CD4-positive, alpha-beta T cell treated with Interleukin-15 for 1 hour (primary cell): ENCODE results near the gene POLR2F.

Experiments used
- DNase-seq: peaks from one replicate; pipeline ENCODE4 v3.0.0-alpha.2; 2020

POLR2F gene

DNA sequence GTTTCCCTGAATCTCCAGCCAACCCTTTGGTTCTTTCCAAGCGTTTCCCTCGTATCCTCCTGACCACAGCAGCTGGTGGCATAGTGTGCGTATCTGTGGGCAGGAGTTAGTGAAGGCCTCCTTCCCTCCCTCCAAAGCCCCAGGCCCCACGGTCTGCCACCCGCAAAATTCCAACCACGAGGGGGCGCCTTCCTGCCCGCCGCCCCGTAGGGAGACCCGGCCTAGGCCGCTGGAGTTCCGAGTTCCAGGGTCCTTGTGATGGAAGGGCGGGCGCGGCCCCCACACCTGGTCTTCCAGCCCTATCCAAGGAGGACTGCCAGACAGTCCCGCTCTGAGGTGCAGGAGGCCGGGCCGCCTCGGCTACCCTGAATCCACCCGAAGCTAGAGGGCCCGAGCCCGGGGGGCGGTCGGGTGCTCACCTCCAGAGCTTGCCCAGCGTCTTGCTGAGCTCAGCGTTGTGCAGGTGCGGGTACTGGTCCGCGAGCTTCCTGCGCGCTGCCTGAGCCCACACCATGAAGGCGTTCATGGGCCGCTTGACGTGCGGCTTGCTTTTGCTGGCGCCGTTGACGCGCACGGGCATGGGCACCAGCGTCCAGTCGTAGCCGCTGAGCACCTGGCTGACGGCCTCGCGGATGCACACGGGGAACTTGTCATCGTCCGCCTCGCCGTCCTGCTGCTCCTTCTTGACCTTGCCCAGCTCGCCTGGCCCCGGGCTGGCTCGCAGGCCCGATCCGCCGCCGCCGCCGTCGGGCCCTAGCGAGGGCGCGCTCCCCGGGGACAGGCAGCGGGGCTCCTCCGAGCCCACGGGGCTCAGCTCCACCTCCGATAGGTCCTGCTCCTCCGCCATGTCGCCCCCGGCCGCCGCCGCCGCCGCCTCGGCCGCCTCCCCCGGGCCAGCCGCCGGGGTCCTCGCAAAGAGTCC lies 29.7 kb downstream of the POLR2F start:
- DNase-seq = no peak

DNA sequence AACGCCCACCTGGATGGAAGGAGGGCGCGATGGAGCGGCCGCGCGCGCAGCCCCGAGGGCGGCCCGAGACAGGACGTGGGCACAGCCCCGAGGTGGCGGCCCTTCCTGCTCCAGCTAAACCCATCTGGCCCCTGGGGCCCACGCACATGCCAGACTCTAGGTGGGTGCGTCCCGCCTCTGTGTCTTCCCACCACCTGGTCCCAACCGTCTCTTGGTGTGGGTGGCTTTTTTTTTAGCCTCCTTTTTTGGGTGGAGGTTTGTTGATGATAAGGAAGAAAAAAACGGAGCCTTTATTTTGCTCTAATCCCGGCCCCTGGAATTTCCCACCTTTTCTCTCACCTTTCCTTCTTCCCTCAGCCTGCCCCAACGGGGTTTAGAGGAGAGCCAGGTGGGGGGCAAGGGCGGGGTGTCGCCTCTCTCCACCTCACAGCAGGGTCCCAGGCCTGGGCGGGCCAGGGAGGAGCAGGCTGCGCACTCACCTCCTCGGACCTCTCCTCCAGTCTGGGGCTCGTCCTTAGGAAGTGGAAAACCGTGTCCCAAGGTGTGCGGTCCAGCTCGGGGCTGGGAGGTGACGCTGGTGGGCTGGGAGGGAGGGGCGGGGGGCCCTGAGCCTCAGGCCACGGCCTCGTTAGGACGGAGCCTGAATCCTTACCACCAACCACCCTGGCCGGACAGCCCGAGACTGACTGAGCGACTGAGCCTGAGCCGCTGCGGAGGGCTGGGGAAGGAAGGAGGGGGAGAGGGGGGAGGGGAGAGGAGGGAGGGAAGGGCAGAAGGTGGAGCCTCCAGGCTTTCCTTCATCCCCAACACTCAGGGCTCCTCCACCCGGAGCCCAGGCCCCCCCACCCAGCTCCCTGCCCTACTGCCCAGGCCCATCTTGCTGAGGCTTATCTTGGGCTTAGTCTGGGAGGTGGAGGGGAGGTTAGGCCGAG lies 30.6 kb downstream of the POLR2F start, which contains the start of gene SOX10:
TSS of gene SOX10 (minus strand) at position 696 of the 932 bp plus-strand sequence. CDS start 771 bp downstream, outside the sequence.
- no peak for DNase-seq

DNA sequence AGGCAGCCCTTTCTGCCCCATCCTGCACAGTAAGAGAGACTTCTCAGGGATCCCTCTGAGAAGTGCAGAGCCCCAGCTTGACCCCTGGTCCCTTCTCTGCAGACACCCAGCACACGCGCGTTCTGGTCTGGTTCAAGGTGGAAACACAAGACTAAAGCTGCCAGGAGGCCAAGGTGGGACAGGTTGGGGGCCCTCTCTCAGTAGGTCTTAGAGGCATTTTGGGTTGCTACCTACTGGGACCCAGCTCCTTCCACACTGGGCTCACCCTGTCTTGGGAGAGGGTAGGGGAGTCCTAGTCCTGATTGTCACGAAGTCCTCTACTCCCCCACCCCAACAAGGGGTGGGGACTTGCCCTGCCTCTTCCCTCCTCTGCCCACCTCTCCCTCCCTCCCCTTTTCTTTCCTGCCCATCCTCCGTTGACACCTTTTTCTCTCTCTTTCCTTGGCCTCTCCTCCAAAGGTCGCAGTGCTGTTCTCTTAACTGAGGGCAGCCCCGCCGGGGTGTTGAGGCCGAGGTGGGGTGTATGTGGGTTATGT lies 31.6 kb downstream of the POLR2F start:
- DNase-seq = no peak

DNA sequence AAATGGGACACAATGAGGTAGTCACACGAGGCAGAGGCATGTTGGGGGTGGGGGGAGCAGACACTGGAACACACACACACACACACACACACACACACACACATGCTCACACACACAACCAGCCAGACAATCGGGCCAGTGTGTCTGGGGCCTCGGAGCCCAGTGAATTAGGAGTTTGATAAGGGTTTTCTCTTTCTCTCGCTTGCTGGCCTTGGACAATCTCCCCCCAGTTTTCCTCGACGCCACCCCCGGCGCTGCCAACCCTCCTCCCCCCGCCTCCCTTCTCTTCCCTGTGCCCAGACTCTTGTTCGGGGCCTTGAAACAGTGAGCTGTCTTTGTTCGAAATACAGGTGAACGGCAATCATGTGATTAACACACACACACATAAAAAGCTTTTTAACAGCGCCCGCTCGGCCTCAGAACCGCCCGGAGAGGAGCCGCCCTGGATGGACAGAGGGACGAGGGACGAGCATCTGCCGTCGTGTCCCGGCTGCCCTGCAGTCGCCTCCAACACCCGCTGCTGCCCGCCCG lies 32.3 kb downstream of the POLR2F start:
- DNase-seq = no peak

DNA sequence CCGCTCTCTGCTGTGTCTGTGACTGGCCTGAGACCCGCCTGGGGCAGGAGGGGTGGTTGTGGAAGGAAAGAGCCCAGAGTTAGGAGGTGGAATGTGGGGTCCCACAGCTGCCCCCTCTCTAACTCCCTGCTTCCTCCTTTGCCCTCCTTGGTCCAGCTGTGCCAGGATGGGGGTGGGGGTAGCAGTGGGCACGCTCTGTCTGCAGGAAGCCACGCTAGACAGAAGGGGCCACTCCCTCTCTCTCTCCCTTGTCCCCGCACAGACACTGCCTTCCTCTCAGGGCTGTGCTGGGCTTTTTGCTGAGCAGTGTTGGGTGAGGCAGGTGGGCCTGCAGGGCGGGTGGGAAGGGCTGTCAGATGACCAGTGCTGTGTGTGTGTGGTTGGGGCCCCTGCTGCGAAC lies 32.9 kb downstream of the POLR2F start:
- DNase-seq = no peak

DNA sequence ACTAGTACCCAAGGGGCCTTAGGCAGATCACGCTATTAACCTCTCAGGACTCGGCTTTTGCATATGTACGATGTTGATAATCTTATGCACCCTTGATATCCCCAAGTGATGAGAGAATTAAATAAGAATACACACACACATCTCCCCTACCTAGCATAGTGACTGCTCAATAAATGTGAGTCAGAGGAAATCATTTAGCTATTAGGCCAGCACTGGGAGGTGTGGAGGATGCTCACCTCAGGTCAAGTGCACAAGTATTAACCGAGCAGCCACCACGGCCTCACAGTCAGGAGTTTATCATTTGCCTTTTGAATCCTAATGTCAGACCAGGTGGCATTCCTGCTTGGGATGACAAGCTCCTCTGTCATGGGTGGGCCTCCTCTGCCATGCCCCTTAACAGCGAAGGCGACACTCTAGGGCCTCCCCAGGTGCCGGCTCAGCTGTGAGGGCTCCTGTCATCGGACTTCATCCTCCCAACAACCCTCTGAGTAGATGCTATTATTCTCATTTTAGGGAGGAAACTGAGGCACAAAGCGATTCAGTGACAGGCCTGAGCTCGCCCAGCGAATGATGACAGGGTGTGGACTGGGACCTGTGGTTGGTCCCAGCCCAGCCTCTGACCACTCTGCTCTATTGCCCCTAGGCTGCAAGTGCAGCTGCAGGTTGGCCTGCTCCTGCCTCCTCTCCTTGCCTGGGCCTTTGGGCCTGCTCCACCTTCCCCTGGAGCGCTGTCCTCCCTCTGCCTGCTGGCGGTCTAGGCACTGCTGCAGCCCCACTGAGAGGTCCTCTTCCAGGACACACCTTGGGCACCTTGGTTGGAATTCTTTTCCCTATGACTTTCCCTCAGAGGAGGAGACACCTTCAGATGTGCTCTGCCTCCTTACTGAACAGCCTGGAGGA lies 35.9 kb downstream of the POLR2F start:
- DNase-seq = no peak

DNA sequence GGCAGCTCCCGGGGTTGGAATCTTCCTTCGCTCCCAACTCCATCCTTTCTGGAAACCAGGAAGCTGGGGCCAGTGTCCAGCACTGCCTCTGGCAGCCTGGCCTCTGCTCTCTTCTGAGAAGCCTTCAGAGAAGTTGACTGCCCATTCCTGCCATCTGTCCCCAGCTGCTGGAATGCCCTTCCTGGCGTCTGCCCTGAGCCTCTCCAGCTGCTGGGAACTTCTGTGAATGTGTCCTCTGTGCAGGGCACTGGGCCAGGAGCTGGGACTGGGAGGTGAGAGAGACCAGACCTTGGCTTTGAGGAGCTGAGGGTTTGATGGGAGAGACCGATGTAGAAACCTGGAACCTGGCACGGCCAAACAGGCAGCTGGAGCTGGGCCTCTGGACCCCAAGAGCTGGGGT lies 36.8 kb downstream of the POLR2F start:
- DNase-seq = no peak

DNA sequence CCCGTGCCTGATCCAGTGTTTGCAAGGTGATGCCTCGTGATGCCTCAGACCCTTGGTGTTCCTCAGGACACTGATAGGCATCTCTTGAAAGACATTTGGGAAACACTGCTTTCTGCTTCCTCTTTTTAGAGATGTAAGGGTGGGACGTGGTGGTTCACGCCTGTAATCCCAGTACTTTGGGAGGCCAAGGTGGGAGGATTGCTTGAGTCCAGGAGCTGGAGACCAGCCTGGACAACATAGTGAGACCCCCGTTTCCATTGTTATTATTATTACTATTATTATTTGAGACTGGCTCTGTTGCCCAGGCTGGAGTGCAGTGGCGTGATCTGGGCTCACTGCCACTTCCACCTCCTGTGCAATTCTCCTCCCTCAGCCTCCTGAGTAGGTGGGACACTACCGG lies 37.4 kb downstream of the POLR2F start:
- DNase-seq = no peak

DNA sequence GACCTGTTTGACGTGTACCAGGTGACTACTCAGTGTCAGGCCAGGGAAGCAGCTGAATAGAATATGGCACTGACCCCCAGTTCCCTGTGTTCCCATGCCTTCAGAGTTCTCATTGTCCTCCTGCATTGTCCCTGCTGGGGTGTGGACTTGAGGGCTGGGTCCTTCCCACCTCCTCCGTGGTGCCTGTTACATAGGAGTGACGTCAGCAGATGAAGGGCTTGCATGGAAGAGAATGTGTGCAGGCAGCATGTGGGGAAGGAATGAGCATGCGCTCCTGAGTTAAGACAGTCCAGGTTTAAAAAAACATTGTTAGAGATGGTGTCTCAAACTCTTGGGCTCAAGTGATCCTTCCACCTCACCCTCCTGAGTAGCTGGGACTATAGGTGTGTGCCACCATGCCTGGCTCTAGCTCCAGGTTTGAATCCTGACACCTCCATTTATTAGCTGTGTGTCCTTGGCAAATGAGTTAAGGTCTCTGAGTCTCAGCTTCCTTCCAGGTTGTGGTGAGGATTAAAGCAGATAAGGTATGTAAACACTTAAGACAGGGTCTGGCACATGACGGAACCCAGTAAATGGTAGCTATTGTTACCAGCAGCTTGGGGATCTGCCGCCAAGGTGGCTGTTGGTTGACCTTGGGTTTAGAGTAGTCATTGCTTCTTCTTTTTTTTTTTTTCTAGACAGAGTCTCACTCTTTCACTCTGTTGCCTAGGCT lies 38.4 kb downstream of the POLR2F start:
- DNase-seq = no peak

DNA sequence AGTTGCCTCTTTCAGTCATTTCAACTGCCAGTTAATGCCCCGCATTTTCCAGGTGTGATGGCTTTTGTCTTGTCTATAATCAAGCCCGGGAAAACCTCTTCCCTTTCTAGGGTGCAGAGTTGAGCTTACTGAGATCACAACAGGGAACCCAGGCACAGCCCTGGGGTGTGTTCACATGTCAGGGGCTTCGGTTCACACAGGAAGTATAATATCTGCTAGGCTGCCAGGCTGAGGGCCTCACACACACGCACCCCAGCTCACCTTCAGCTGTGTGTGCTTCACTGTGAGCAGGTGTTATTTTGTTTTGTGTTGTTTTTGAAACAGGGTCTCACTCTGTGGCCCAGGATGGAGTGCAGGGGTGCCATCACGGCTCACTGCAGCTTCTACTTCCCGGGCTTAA lies 40.5 kb downstream of the POLR2F start:
- DNase-seq = peak; percentile 38

DNA sequence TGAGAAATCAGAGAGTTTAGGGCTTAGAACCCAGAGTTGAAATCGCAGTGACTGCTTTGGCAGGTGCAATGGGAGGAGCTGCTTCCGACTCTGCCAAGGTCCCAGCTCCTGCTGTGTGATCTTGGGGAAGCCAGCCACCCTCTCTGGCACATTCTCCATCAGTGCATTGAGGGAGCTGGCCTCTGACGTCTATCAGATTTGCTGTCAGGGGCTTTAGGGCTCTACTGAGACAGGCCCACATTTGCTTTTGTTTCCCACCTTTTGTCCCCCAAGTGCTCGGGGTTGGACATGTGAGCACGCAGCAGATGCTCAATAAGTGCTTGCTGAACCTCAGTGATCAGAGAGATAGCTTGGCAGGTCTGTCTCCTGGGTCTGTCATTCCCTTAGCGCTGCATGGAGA lies 41.5 kb downstream of the POLR2F start:
- DNase-seq = no peak

DNA sequence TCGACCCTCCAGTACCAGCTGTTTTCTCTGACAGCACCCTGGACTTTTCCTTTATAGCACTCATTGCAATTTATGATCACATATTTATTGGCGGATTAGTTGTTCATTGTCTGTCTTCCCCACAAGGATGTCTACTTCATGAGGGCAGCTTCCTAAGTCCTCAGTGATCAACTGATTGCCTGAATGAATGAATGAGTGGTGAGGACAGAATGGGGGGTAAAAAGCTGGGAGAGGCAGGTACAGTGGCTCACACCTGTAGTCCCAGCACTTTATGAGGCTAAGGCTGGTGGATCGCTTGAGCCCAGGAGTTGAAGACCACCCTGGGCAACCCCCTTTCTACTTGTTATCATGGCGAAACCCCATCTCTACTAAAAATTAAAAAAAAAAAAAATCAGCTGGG lies 42.0 kb downstream of the POLR2F start:
- no peak for DNase-seq

DNA sequence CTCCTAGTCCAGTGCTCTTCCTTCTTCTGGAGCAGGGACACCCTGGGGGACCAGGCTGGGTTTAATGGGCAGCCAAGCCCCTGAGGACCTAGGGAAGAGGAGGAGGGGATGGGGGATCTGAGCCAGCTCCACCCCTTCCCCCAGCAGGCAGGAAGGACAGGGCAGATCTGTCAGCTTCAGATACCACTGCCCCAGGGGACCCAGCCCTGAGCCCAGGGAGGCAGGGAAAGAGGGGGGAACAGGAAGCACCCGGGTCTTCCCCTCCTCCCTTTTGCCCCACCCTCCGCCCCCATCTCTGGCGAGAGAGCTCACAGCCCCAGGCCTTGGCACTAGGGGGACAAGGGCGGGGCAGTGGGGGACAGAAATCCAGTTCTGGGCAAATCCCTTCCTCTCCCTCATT lies 42.6 kb downstream of the POLR2F start:
- DNase-seq = no peak

DNA sequence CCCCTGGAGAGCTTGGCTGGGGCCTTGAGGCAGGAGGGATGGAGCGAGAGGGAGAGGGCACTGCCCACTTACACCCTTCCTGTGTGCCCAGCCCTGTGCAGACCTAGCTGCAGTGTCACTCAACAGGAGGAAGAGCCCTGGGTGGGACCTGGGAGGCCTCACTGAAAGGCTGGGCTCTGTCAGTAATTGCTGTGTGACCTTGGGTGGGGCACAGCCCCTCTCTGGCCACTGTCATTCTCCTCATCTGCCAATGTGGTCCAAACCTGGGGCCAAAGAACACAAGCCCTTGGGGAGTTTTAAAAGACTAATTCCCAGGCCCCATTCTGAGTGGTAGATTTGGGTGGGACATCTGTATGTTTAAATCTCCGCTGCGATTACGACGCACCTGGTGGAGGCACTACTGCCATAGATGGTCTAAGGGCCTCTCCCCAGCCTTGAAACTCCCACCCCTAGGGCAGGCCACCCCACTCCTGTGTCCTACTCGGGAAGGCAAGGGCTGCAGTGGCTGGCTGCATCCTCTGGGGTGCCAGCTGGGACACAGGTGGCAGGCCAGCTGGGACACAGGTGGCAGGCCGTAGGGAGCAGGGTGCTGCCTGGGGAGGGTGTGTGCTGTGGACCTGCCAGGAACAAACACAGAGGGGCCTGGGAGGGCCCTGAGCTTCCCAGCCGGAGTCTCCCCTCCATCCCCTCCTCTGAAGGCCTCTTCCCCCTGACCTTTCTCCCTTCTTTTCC lies 43.2 kb downstream of the POLR2F start:
- DNase-seq = no peak

DNA sequence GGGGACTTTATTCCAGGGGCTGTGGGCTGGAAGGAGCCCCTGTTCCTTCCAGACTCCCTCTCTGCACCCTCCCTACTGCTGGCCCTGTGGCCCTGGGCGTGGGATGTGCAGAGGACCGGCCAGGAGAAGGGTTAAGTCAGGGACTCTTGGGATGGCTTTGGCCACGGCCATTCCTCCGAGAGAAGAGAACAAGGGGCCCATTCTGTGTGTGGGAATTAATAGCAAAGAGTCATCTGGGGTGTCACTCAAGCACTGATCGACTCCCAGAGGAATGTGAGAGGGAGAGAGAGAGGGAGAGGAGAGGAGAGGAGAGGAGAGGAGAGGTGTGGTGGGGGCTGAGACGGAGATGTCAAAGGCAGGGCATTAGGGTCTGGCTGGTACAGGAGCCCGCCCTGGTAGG lies 45.0 kb downstream of the POLR2F start:
- DNase-seq = no peak

DNA sequence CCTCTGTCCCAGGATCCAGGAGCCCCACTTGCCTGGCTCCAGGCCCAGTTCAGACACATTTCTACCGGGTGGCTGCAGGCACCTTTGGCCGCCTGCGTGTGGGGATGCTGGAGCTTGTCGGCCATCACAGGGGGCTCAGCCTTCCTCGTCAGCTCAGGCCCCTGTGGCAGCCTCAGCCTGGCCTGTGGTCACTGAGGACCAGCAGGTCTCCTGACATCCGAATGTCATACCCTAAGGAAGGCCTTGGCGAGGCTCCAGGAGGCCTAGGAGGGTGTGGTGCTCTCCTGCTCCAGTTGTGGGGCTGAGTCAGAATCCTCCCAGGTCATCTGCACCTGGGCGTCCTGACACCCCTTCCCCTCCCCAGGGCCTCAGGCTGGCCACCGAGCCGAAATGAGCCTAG lies 45.7 kb downstream of the POLR2F start:
- no peak for DNase-seq

DNA sequence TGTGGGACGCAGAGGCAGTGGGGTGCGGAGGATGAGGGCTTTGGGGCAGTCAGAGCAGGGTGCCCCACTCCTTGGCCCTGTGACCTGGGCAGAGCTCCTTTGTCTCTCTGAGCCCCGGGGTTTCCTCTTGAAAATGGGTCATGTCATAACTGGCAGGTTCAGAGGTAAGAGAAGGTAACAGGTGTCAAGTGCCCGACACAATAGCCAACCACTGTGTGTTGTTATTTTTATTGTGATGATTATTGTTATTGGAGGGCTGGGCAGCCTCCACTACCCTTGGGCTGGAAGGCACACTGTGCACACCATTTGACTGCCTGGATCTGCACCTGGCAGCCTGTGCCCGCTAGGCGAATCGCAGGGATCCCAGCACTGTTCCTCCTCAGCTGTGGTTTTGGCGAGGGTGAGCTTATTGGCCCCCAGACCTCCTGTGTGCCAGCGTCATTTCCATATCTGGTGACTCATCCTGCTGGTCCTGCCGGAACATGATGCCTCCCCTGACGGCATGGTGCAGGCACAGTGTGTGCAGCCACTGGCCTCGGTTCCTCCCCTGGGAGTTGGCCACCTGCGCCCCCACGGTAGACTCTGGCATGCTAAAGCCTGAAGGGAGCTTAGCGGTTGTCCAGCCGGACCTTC lies 46.3 kb downstream of the POLR2F start:
- peak; percentile 27 for DNase-seq

DNA sequence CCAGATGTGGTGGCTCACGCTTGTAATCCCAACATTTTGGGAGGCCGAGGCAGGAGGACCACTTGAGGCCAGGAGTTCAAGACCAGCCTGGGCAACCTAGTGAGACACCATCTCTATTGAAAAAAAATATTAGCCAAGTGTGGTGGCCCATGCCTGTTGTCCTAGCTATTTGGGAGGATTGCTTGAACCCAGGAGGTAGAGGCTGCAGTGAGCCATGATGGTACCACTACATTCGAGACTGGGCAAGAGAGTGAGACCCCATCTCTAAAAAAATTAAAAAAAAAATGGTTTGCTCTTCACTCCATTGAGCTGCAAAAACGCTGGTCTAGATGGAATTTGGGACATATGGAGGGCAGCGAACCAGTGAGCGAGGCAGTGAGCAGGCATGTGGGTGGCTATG lies 52.4 kb downstream of the POLR2F start:
- DNase-seq = no peak

DNA sequence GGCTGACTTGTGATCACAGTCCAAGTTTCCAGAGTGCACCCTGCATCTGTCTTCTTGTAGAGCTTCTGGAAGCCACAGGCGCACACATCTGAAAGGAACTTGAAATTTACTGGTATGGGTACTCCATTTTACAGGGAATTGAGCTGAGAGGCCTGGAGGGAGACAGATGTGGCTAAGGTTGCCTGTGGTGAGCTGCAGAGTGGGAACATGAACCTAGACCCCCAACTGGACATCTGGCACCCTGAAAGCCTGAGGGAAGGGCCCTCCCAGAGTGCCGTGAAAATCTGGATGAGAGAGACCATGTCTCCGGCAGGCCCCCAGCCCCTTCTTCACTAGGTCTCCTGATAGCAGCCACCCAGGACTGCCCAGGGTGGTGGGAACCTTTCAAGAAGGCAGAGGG lies 53.4 kb downstream of the POLR2F start:
- no peak for DNase-seq

DNA sequence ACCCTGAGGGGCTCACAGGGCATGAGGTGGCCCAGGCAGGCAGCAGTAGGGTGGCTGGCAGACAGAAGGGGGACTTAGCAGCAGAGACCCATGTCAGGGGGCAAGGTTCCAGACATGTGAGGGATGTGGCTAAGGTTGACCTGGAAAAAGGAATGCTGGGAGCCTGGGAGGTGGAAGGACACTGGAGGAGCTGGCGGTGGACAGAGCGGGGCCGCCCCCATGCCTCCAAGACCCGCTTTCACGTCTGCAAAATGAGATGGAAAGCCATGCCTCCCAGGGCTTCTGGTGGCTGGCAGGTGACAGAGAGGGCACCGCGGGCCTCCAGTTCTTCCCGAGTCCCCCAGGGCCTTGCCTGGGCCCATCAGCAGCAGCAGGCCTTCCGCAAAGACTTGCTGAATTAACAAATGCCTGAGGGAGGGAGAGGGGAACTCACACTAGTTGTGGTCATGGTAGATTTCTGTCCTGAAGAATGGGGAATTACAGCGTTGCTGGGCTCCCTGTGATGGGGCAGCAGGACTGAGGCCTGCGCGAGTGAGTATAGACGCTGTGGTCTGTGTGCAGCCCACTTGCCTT lies 53.9 kb downstream of the POLR2F start:
- no peak for DNase-seq
